K562 (cell line): Measurements from ENCODE around the gene KRAS. TPM values are rescaled to one million over a fixed set of nuclear protein-coding genes. Genes with fewer than 3 reads are reported as not detected.

Experiments used
- ATAC-seq: fragments of 200-7000 bp; cut with Tn5 transposase; 3 replicates; pipeline ENCODE4 v1.9.1; 2020; ENCODE audit warnings: moderate library complexity
- BruUV-seq: library from RNA; stranded (reverse); fragments of 400-500 nt; replicated peaks from 2 replicates; lab custom pipeline; 2021; lab: Mats Ljungman, UMichigan
- CTCF ChIA-PET: fragments of 300-600 bp; formaldehyde crosslinking; extraction: SDS; loops from one replicate; lab custom pipeline; 2021; ENCODE audit warnings: low intra/inter-chr PET ratio; lab: Yijun Ruan, JAX
- POLR2A ChIA-PET: fragments of 300-600, 350-650 bp; sonication (Branson Sonifier 250); formaldehyde crosslinking; extraction: SDS; loops from one replicate; lab custom pipeline; 2021; ENCODE audit warnings: antibody characterized with exemption, inconsistent platforms; lab: Yijun Ruan, JAX
- DNase-seq, 4 experiments: peaks; one replicate each; pipeline versions ENCODE4 v3.0.0 to v3.0.0-alpha.2; 2011 to 2018; ENCODE audit warnings: low spot score in 3 of 4, mixed read lengths in 3 of 4; ENCODE audit errors: extremely low read depth in 1 of 4
- FAIRE-seq: peaks from 2 replicates; lab custom pipeline; 2011; peaks lifted over from hg19 to GRCh38; lab: Jason Lieb, UNC
- H2AFZ ChIP-seq: 2 replicates; pipeline ENCODE4 v1.6.0; 2011; ENCODE audit warnings: low read depth, low read length, control low read depth, inconsistent platforms
- H3K27ac ChIP-seq: fragments of 200-600 bp; 3 replicates; pipeline ENCODE4 v1.8.0; 2011; ENCODE audit warnings: low read depth, mild to moderate bottlenecking, control low read depth, inconsistent platforms, low read length, moderate library complexity, mixed read lengths; ENCODE audit errors: extremely low read depth
- H3K27me3 ChIP-seq, 2 experiments: fragments of 300-600 bp in 1 of 2; 2 replicates in 1 of 2; 3 replicates in 1 of 2; pipeline versions ENCODE4 v1.6.0 to v1.8.0; 2011; ENCODE audit warnings: inconsistent platforms in 2 of 2, low read length in 2 of 2, mild to moderate bottlenecking in 1 of 2, mixed read lengths in 1 of 2, moderate library complexity in 1 of 2; ENCODE audit not compliant: control insufficient read depth in 2 of 2, insufficient read depth in 2 of 2
- H3K36me3 ChIP-seq: fragments of 300-600 bp; 3 replicates; pipeline ENCODE4 v1.8.0; 2011; ENCODE audit warnings: mild to moderate bottlenecking, low read length, inconsistent platforms; ENCODE audit not compliant: control insufficient read depth, insufficient read depth
- H3K4me1 ChIP-seq, 2 experiments: fragments of 200-600 bp in 1 of 2; replicated peaks in 1 of 2; 2 replicates in 1 of 2; 3 replicates in 1 of 2; pipeline versions ENCODE4 v1.5.1 to v1.8.0; 2011; ENCODE audit warnings: inconsistent platforms in 2 of 2, low read length in 2 of 2, mild to moderate bottlenecking in 1 of 2, mixed read lengths in 1 of 2, moderate library complexity in 1 of 2; ENCODE audit not compliant: control insufficient read depth in 2 of 2, insufficient read depth in 2 of 2
- H3K4me2 ChIP-seq: 2 replicates; pipeline ENCODE4 v1.6.1; 2011; ENCODE audit warnings: low read length, control low read depth, inconsistent platforms, mixed read lengths; ENCODE audit not compliant: insufficient read depth
- H3K4me3 ChIP-seq: fragments of 200-600 bp; sonication (generic), shearing (Covaris generic); 2 replicates; pipeline ENCODE4 v1.5.1; 2016; ENCODE audit warnings: control low read depth, inconsistent platforms
- H3K79me2 ChIP-seq: fragments of 200-600 bp; 3 replicates; pipeline ENCODE4 v1.8.0; 2011; ENCODE audit warnings: low read length, inconsistent platforms; ENCODE audit not compliant: control insufficient read depth, insufficient read depth
- H3K9ac ChIP-seq, 2 experiments: 2 replicates each; pipeline versions ENCODE4 v1.6.0 to v1.6.1; 2011; ENCODE audit warnings: low read depth in 2 of 2, low read length in 2 of 2, control low read depth in 1 of 2, inconsistent platforms in 1 of 2, mild to moderate bottlenecking in 1 of 2, mixed read lengths in 1 of 2; ENCODE audit not compliant: insufficient read depth in 1 of 2
- H3K9me1 ChIP-seq: one replicate; pipeline ENCODE4 v1.6.0; 2011; ENCODE audit warnings: inconsistent platforms, mild to moderate bottlenecking, low read length, moderate library complexity; ENCODE audit not compliant: control insufficient read depth, insufficient read depth
- H3K9me3 ChIP-seq: replicated peaks from 2 replicates; pipeline ENCODE4 v1.5.1; 2011; ENCODE audit warnings: low read depth, low read length, inconsistent platforms; ENCODE audit not compliant: control insufficient read depth, insufficient read depth
- H4K20me1 ChIP-seq: replicated peaks from 2 replicates; pipeline ENCODE4 v1.6.1; 2011; ENCODE audit warnings: low read length, inconsistent platforms, mixed read lengths; ENCODE audit not compliant: control insufficient read depth, insufficient read depth
- BCOR ChIP-seq: fragments of 450-650 bp; IDR thresholded peaks from 2 replicates; pipeline ENCODE4 v1.6.1; 2016
- GATAD2B ChIP-seq: fragments of 450-650 bp; IDR thresholded peaks from 2 replicates; pipeline ENCODE4 v1.6.1; 2017; ENCODE audit warnings: mild to moderate bottlenecking, borderline replicate concordance
- HDAC1 ChIP-seq, 2 experiments: fragments of 450-650 bp; IDR thresholded peaks; 2 replicates each; pipeline ENCODE4 v1.6.1; 2016 to 2017; ENCODE audit warnings: inconsistent platforms in 1 of 2, mild to moderate bottlenecking in 1 of 2, moderate library complexity in 1 of 2
- LCOR ChIP-seq: sonication (generic); formaldehyde crosslinking; IDR thresholded peaks from 2 replicates; pipeline ENCODE4 v1.8.0; 2022; ENCODE audit warnings: mild to moderate bottlenecking, missing genetic modification reagents
- NEUROD1 ChIP-seq: fragments of 150-350 bp; IDR thresholded peaks from 2 replicates; pipeline ENCODE4 v1.6.1; 2014; ENCODE audit warnings: borderline replicate concordance, low read length, low read depth; ENCODE audit not compliant: partially characterized antibody
- POLR2G ChIP-seq: fragments of 200-400 bp; formaldehyde crosslinking; IDR thresholded peaks from 2 replicates; pipeline ENCODE4 v1.6.1; 2017; ENCODE audit warnings: low read depth, mild to moderate bottlenecking, antibody characterized with exemption, low read length, moderate library complexity
- SMARCA4 ChIP-seq: fragments of 450-650 bp; IDR thresholded peaks from 2 replicates; pipeline ENCODE4 v1.6.1; 2016
- ZFP30 ChIP-seq: fragments of 250-450 bp; sonication (Bioruptor Pico); IDR thresholded peaks from 2 replicates; pipeline ENCODE4 v1.8.0; 2022; ENCODE audit warnings: moderate library complexity, mild to moderate bottlenecking, inconsistent platforms, borderline replicate concordance
- ZKSCAN3 ChIP-seq: fragments of 250-450 bp; sonication (Bioruptor Pico); IDR thresholded peaks from 2 replicates; pipeline ENCODE4 v1.4.0; 2020
- ZNF232 ChIP-seq: sonication (generic); formaldehyde crosslinking; IDR thresholded peaks from 2 replicates; pipeline ENCODE4 v1.8.0; 2022; ENCODE audit warnings: mild to moderate bottlenecking, missing genetic modification reagents
- ZNF696 ChIP-seq: fragments of 250-450 bp; sonication (Bioruptor Pico); conservative IDR thresholded peaks from 2 replicates; pipeline ENCODE4 v1.4.0; 2020; ENCODE audit warnings: mild to moderate bottlenecking, moderate library complexity
- WGBS: fragments of 100-300 bp; shearing (Covaris generic); methylation state at CpG from one replicate; pipeline ENCODE4 v1.1.6; 2016; ENCODE audit warnings: low coverage, mixed read lengths; ENCODE audit not compliant: insufficient coverage; ENCODE audit errors: missing lambda C conversion rate; 5-methylcytosine and 5-hydroxymethylcytosine counted together
- in situ Hi-C: fragments of 300-500 bp; cut with MboI; formaldehyde crosslinking; loops from 4 replicates; pipeline ENCODE4 v1.15.0; 2018; ENCODE audit warnings: inconsistent platforms, mixed read lengths
- intact Hi-C: fragments of 100-400 bp; cut with micrococcal nuclease; formaldehyde crosslinking; loops from 2 replicates; pipeline ENCODE4 v1.14.2; 2022
- polyA plus RNA-seq, 8 experiments: library from polyadenylated mRNA; depleted of rRNA in 4 of 8; stranded (reverse) in 5 of 8; unstranded in 3 of 8; fragments of >200 nt; fragmentation: Nextera tagmentation in 2 of 8; fragmentation: Illumina TruSeq in 1 of 8; extraction: Ambion mirVana in 2 of 8; extraction: Trizol in 1 of 8; gene quantifications; 2 replicates each; pipeline versions ENCODE4 v1.2.1 to v1.2.3, GENCODE V29; 2011 to 2014; ENCODE audit warnings: inconsistent platforms in 1 of 8, missing spikeins in 1 of 8
- total RNA-seq, 7 experiments: library from RNA; depleted of rRNA in 6 of 7; stranded (reverse); fragments of >200 nt in 6 of 7; fragmentation: Illumina TruSeq in 2 of 7; extraction: Trizol in 2 of 7; gene quantifications; 2 replicates each; pipeline versions ENCODE4 v1.2.1 to v1.2.3, GENCODE V29; 2011 to 2021; ENCODE audit warnings: low replicate concordance in 1 of 7
- TF ChIP-seq, protein P1 (sequence below): fragments of 250-450 bp; sonication (Bioruptor Pico); IDR thresholded peaks from 2 replicates; pipeline ENCODE4 v1.9.0; 2021; ENCODE audit warnings: mild to moderate bottlenecking, inconsistent platforms
- TF ChIP-seq, protein P2 (sequence below): fragments of 450-650 bp; IDR thresholded peaks from 2 replicates; pipeline ENCODE4 v1.6.1; 2017; ENCODE audit warnings: antibody characterized with exemption

KRAS gene
- total and polyA plus RNA-seq, 9 of the 15 experiments (the other 6 are each of a cell fraction or from before 2014, with no cell fraction given), result 7.2 to 21.2 (median 12.7) TPM

GRCh38 chr12:25189656-25190055 lies 61.1 kb downstream of the KRAS start:
- intact Hi-C loops (no loop called here), in situ Hi-C loops (no loop called here)
- BruUV-seq, result no TSS peak
- TF ChIP-seq ZFP30 (CRISPR knock-in tag) (no peak), POLR2G (no peak), BCOR (no peak), GATAD2B (no peak)
- Histone ChIP-seq H3K79me2 (no peaks in the 10 kb centered on the region), H3K27ac (no peak overlapping the region), H4K20me1 (no peaks in the 10 kb centered on the region), H3K9ac (no peak overlapping the region), H3K9me3 (no peaks in the 10 kb centered on the region), H3K9me1 (no peaks in the 10 kb centered on the region), H3K4me3 (no peak overlapping the region), H3K36me3 (no peaks in the 10 kb centered on the region), H2AFZ (no peak overlapping the region), H3K4me1 (no peaks in the 10 kb centered on the region), H3K4me2 (no peak overlapping the region), H3K27me3 (no peaks in the 10 kb centered on the region)
- CTCF ChIA-PET, result no interaction called here
- no peak for DNase-seq
- no peak for ATAC-seq
- FAIRE-seq, result no peak
- POLR2A ChIA-PET, result no interaction called here

- no peak overlapping the region for H3K4me2 ChIP-seq
- DNase-seq (no peak), ATAC-seq (no peak), FAIRE-seq (no peak)
- H3K27ac ChIP-seq, result no peak overlapping the region
- ChIA-PET CTCF (no interaction called here), POLR2A (no interaction called here)
- no peaks in the 10 kb centered on the region for H3K4me1 ChIP-seq
- H3K79me2 ChIP-seq, result no peaks in the 10 kb centered on the region
- in situ Hi-C loops (no loop called here), intact Hi-C loops (no loop called here)
- H2AFZ ChIP-seq, result no peak overlapping the region
- no peaks in the 10 kb centered on the region for H3K27me3 ChIP-seq
- no peaks in the 10 kb centered on the region for H3K36me3 ChIP-seq
- H4K20me1 ChIP-seq, result no peaks in the 10 kb centered on the region
- no peaks in the 10 kb centered on the region for H3K9me1 ChIP-seq
- H3K4me3 ChIP-seq, result no peak overlapping the region
- no TSS peak for BruUV-seq
- H3K9me3 ChIP-seq, result no peaks in the 10 kb centered on the region
- WGBS, result 13% methylated on average over 2 of the region's 2 CpGs
- H3K9ac ChIP-seq, result no peak overlapping the region
- TF ChIP-seq, protein P1, sequence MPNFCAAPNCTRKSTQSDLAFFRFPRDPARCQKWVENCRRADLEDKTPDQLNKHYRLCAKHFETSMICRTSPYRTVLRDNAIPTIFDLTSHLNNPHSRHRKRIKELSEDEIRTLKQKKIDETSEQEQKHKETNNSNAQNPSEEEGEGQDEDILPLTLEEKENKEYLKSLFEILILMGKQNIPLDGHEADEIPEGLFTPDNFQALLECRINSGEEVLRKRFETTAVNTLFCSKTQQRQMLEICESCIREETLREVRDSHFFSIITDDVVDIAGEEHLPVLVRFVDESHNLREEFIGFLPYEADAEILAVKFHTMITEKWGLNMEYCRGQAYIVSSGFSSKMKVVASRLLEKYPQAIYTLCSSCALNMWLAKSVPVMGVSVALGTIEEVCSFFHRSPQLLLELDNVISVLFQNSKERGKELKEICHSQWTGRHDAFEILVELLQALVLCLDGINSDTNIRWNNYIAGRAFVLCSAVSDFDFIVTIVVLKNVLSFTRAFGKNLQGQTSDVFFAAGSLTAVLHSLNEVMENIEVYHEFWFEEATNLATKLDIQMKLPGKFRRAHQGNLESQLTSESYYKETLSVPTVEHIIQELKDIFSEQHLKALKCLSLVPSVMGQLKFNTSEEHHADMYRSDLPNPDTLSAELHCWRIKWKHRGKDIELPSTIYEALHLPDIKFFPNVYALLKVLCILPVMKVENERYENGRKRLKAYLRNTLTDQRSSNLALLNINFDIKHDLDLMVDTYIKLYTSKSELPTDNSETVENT (CRISPR knock-in tag), result no peak
- TF ChIP-seq HDAC1 (IDR thresholded peaks at IDR 0.05) (no peak), ZNF232 (CRISPR knock-in tag) (no peak), ZNF696 (CRISPR knock-in tag) (no peak), SMARCA4 (no peak), LCOR (no peak), NEUROD1 (no peak), ZKSCAN3 (CRISPR knock-in tag) (no peak)
- TF ChIP-seq, protein P2, sequence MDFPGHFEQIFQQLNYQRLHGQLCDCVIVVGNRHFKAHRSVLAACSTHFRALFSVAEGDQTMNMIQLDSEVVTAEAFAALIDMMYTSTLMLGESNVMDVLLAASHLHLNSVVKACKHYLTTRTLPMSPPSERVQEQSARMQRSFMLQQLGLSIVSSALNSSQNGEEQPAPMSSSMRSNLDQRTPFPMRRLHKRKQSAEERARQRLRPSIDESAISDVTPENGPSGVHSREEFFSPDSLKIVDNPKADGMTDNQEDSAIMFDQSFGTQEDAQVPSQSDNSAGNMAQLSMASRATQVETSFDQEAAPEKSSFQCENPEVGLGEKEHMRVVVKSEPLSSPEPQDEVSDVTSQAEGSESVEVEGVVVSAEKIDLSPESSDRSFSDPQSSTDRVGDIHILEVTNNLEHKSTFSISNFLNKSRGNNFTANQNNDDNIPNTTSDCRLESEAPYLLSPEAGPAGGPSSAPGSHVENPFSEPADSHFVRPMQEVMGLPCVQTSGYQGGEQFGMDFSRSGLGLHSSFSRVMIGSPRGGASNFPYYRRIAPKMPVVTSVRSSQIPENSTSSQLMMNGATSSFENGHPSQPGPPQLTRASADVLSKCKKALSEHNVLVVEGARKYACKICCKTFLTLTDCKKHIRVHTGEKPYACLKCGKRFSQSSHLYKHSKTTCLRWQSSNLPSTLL, result no peak
These were observed 62.9 kb downstream of the KRAS start for GRCh38 chr12:25187781-25188180.
